Left ventricle myocardium superior (tissue), 1 donor: ENCODE measurements around the gene GNB1L. TPM values are rescaled to one million over a fixed set of nuclear protein-coding genes. Genes with fewer than 3 reads are reported as not detected.

Source experiments
- ATAC-seq: fragments of 200-7000 bp; cut with Tn5 transposase; one replicate; pipeline ENCODE4 v1.9.1; 2020; ENCODE audit warnings: mild to moderate bottlenecking, moderate library complexity
- DNase-seq: peaks from one replicate; pipeline ENCODE4 v3.0.0-alpha.2; 2020
- intact Hi-C: fragments of 100-400 bp; cut with micrococcal nuclease; formaldehyde crosslinking; loops from one replicate; pipeline ENCODE4 v1.11.0; 2022
- total RNA-seq: library from RNA; stranded (reverse); fragmentation: NEBNext Ultra II Directional; extraction: Animal tissue kit (Norgen Biotek cat#: 25700); gene quantifications from one replicate; pipeline ENCODE4 v1.2.1, GENCODE V29; 2021
- donor health status: DM: no; HTN: yes; CAD: no; lungs with severe emphysema.

The GNB1L gene
- total RNA-seq, 1 donor from 2014 or later: 3.4 TPM

- no peak for DNase-seq
- no peak for ATAC-seq
- intact Hi-C loops: no loop called here
Measured at GRCh38 chr22:19819911-19820879, 34.5 kb downstream of the GNB1L start.

- intact Hi-C loops: no loop called here
- ATAC-seq (no peak), DNase-seq (no peak)
Measured at GRCh38 chr22:19819208-19819910, 35.3 kb downstream of the GNB1L start.

- DNase-seq (no peak), ATAC-seq (no peak)
- intact Hi-C loops: no loop called here
Measured at GRCh38 chr22:19818324-19819207, 36.1 kb downstream of the GNB1L start.

GRCh38 chr22:19816372-19817119 is 38.1 kb downstream of the GNB1L start:
- intact Hi-C loops: no loop called here
- DNase-seq (no peak), ATAC-seq (no peak)

- ATAC-seq: no peak
- DNase-seq: no peak
- intact Hi-C loops: no loop called here
Measured at GRCh38 chr22:19815823-19816290, 38.8 kb downstream of the GNB1L start.

GRCh38 chr22:19815093-19815822 is 39.4 kb downstream of the GNB1L start:
- intact Hi-C loops: no loop called here
- DNase-seq: no peak
- no peak for ATAC-seq

GRCh38 chr22:19814428-19814827 is 40.2 kb downstream of the GNB1L start:
- intact Hi-C loops: no loop called here
- ATAC-seq (no peak), DNase-seq (no peak)

GRCh38 chr22:19812910-19813309 is 41.8 kb downstream of the GNB1L start:
- no peak for DNase-seq
- intact Hi-C loops: no loop called here
- no peak for ATAC-seq

- intact Hi-C loops: no loop called here
- peak; percentile 58 for DNase-seq
- ATAC-seq: peak; percentile 42
Measured at GRCh38 chr22:19811811-19812771, 42.6 kb downstream of the GNB1L start.

GRCh38 chr22:19811211-19811621 is 43.5 kb downstream of the GNB1L start:
- intact Hi-C loops: no loop called here
- ATAC-seq (no peak), DNase-seq (no peak)

GRCh38 chr22:19810381-19811201 is 44.1 kb downstream of the GNB1L start:
- no peak for ATAC-seq
- no peak for DNase-seq

GRCh38 chr22:19809741-19810140 is 44.9 kb downstream of the GNB1L start:
- DNase-seq (no peak), ATAC-seq (no peak)
- intact Hi-C loops: no loop called here

More at GRCh38 chr22:19810381-19811201, 44.1 kb downstream of the GNB1L start:
- intact Hi-C loops: no loop called here

- DNase-seq (peak; percentile 74), ATAC-seq (peak; percentile 84)
- intact Hi-C loops: no loop called here
Measured at GRCh38 chr22:19808873-19809478, 45.7 kb downstream of the GNB1L start.

GRCh38 chr22:19807914-19808872 is 46.5 kb downstream of the GNB1L start:
- peak; percentile 20 for DNase-seq
- no peak for ATAC-seq
- intact Hi-C loops: no loop called here
